Stimulated activated CD4-positive, alpha-beta T cell treated with anti-CD3 and anti-CD28 coated beads, TNF-alpha, amount 100 ng/mL, for 24 hours (primary cell): Measurements from ENCODE around the gene WBP2.
"Not testable (repeated sequence)": the region's sequence is repeated elsewhere in the genome, so short reads cannot be mapped to it uniquely, and the experiment has no call there.

Experiments
- DNase-seq, 3 experiments: peaks; one replicate each; pipeline ENCODE4 v3.0.0-alpha.2; 2020; ENCODE audit warnings: low read depth in 3 of 3

WBP2 gene

DNA sequence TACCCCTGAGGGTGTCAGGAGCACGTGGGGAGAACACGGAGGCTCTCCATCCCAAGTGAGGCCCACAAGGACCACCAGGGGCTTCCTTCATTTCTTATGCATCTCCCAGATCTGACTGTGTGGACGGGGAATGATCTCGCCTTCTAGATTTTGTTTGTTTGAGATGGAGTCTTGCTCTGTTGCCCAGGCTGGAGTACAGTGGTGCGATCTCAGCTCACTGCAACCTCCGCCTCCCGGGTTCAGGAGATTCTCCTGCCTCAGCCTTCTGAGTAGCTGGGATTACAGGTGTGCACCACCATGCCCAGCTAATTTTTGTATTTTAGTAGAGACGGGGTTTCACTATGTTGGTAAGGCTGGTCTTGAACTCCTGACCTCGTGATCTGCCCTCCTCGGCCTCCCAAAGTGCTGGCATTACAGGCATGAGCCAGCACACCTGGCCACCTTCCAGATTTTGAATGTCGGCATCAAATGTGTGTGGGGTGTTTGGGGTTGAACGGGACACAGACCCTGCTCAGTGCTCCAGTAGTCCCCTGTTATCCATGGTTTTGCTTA lies 13.7 kb upstream of the WBP2 start:
- not testable (repeated sequence) for DNase-seq

DNA sequence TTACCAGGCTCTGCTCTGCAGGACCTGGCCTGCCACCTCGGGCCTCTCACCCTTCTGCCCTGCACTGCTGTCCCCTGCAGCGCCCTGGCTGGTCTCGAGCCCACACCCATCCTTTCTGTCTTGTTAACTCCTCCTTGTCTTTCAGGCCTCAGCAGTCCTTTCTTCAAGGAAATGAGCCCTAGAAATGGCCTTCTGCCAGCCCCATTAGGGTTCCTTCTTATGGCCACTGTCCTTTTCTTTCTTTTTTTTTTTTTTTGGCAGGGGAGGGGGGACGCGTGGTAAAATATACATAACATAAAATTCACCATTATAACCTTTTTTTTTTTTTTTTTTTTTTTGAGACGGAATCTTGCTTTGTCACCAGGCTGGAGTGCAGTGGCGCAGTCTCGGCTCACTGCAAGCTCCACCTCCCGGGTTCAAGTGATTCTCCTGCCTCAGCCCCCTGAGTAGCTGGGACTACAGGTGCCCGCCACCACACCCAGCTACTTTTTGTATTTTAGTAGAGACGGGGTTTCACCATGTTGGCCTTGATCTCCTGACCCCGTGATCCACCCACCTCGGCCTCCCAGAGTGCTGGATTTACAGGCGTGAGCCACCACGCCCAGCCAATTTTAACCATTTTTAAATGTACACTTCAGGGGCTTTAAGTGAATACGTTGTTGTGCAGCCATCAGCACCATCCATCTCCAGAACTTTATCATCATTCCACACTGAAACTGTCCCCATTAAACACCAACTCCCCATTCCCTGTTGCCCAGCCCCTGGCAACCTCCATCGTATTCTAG lies 10.5 kb upstream of the WBP2 start:
- not testable (repeated sequence) for DNase-seq

DNA sequence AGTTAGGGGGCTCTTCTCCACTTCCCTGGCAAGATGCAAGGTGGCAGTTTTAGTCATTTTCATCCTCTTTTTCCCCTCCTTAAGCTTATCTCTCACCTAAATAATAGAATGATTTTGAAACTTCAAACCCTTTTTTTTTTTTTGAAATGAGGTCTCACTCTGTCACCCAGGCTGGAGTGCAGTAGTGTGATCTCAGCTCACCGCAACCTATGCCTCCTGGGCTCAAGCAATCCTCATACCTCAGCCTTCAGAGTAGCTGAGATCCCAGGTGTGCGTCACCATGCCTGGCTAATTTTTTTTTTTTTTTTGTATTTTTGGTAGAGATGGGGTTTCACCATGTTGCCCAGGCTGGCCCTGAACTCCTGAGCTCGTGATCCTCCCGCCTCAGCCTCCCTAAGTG lies 9.8 kb upstream of the WBP2 start:
- not testable (repeated sequence) for DNase-seq

DNA sequence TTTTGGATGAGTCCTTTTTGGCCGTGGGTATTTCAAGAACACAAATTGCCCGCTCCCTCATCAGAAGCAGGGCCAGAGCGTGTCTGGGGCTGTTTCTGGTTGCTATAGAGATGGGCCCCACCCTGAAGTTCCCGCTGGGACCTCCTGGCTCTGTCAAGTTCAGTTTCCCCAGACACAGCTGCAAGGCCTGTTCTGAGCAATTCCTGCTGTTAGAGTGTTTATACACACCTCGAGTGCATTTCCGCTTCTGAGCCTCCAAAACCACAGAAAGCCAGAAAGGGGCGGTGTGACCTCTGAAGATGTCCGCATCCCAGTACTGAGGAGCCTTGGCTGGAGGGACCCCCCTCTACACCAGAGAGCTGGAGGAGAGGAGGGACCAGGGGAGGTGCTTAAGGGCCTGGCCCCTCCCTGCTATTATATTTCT lies 9.3 kb upstream of the WBP2 start:
- DNase-seq: no peak

DNA sequence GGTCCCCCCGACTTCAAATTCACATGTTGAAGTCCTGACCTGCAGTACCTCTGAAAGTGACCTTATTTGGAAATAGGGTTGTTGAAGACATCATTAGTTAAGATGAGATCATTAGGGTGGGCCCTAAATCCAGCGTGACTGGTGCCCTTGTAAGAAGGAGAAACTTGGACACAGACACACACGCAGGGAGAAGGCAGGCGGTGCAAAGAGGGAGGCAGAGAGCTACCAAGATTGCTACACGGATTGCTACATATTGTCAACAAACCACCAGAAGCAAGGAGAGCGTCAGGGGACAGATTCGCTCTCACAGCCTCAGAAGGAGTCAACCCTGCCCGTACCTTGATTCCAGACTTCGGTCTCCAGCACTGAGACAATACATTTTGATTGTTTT lies 6.8 kb upstream of the WBP2 start:
- DNase-seq: no peak

DNA sequence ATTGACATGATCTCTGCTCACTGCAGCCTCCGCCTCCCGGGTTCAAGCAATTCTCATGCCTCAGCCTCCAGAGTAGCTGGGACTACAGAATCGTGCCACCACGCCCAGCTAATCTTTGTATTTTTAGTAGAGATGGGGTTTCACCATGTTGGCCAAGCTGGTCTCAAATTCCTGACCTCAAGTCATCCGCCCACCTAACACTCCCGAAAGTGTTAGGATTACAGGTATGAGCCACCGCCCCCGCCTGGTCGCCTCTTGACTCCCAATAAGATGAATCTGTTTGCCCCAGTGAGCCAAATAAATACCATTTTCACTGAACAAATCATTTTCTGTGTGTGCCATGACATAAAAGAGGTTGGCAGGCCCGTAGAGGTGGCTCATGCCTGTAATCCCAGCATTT lies 4.2 kb upstream of the WBP2 start:
- not testable (repeated sequence) for DNase-seq

GRCh38 chr17:75856062-75856756 lies 1.1 kb upstream of the WBP2 start:
- no peak for DNase-seq

GRCh38 chr17:75854881-75855309 lies 240 bp downstream of the WBP2 start:
- DNase-seq: no peak

DNA sequence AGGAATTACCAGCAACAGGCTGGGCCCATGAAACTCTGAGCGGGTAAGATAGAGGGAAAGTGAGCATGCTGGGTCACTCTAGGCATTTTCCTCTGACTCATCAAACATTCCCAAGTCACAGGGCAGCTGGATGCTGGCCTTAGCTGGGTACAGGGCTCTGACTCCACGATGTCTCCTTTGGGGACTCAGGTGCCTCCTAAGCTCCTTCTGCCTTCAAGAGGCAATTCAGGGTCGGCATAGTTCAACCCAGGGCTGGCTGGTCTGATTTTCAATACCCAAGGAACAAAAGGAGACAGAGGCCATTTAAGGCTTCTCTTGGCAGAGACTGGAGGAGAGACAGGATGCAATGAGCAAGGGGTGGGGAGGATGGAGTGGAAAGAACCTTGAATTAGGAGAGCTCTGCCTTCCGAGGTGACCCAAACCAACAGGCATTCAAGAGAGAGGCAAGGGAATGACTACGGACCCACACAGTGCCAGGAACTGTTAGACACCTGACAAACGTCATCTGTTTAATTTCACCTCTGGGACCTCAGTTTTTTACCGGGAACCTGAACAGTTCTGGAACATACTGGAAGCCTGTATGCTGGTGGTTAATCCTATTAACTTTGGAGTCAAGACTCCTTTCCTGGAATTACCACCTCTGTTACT lies 910 bp downstream of the WBP2 start:
- DNase-seq: no peak

DNA sequence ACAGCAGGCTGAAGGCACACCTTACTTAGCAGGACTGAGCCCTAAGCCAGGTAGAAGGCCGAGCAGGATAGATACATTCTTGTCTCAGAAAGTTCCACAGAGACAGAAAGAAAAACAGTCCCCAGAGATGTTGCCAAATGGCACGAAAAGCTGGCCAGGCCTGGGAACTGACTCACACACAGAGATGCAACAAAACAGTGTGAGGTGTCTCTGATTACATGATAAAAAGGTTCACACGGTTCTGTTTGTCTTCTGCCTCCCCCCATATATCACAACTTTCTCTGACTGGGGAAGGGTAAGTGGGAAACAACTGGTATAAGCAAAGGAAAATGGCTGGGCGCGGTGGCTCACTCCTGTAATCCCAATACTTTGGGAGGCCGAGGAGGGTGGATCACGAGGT lies 1.7 kb downstream of the WBP2 start:
- no peak for DNase-seq

GRCh38 chr17:75851693-75851991 lies 3.5 kb downstream of the WBP2 start:
- not testable (repeated sequence) for DNase-seq

DNA sequence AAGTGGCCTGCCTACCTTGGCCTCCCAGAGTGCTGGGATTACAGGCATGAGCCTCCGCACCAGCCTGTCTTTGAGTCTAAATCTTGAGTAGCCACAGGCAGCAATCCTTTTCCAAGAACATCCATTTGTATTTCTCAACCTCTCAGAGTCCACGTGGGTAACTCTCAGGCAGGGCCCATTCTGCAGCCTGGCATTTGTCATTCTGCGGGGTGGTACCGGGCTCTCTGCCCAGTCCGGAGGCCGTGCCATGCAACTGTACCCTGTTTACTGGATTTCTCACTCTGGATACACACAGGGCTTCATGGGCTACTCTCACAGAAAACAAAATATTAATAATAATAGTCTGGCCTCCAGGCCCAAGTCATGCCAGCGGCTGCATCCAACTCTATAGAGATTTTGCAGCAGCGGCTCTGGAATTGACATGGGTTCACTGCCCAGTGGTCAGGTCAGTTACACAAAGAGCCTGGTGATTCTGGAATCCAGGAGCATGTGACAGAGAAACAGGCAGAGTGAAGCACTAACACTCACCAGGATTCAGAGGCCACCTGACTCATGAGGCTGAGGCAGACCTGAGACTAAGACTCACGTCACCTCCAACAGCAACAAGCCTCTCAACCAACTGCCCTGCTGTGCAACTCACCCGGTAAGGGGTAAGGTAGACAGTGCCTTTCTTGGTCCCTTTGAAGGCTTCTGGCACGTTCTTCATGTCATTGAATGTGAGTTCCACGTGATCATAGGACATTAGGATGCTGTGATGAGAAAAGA lies 4.0 kb downstream of the WBP2 start:
- no peak for DNase-seq

DNA sequence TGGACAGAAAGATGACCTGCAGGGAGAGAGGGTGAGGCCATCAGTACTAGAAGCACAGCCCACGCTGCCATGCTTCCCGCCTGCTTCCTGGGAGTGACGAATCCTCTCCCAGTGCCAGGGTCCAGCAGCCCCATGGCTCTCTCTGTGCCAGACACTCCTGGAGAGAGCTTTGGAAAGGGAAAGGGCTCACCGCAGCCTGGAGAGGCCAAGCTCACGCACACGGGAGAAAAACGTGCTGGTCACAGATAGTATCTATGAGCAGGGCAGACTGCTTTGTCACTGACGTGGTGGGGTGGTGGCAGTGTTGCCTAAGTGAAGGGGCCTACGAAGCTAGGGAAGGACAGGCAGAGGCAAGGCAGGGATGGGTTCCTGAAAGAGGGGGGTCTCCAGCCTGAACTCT lies 5.4 kb downstream of the WBP2 start:
- no peak for DNase-seq

- no peak for DNase-seq
Measured at GRCh38 chr17:75849279-75849646, 5.9 kb downstream of the WBP2 start.

GRCh38 chr17:75848523-75849278 lies 6.4 kb downstream of the WBP2 start:
- DNase-seq: peak; percentile 67 to 84 (median 77)

- no peak for DNase-seq
Measured at GRCh38 chr17:75847614-75848522, 7.3 kb downstream of the WBP2 start.

DNA sequence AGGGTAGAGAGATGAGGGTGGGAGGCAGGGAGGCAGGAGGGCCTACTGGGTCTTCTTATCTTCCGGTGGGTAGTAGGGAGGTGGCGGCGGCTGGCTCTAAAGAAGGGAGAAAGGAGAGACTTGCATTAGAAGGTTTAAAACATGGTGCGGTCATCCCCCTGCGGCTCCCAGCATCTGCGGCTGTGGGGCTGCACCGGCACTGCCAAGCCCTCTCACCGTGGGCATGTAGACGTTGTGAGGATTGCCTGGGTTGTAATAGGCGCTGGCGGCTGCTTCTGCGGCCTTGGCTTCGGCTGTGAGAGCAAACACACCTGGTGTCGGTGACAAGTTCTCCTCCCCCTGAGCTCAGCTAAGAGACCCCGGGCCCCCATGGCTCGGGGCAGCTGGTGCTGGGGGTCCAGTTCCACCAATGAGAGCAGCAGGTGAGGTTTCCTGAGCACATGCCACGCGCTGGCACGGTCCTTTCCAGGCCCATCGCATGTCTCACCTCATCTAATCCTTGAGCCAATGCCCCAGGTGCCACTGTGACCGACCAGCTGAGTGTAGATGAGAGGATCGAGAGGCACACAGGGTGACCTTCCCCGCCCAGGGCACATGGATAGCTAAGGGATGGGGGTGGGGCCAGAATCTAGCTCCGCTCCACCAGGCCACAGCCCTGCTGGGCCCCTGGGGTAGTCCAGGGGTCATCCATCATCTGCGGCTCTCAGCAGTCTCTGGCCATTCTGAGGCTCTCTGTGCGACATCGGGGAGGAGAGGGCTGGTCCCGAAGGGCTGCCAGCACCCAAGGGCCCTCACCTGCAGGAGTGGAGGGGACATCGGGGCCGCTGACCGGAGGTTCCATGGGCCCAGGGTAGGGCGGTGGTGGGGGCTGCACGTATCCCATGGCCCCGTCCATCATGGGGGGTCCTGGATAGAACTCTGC lies 8.2 kb downstream of the WBP2 start:
- DNase-seq: no peak

GRCh38 chr17:75845933-75846691 lies 9.0 kb downstream of the WBP2 start:
- DNase-seq: no peak
